HG02588 (cell line): ENCODE data around the gene MEIS2.

Experiments used
- ATAC-seq: cut with Tn5 transposase; IDR thresholded peaks from one replicate; pipeline ENCODE4 v1.9.1; 2021; ENCODE audit warnings: mild to moderate bottlenecking, moderate library complexity; ENCODE audit not compliant: unreplicated experiment

The MEIS2 gene

GRCh38 chr15:37077623-37078351 lies 22.6 kb downstream of the MEIS2 start:
- ATAC-seq, result no peak

GRCh38 chr15:37076543-37076942 lies 23.8 kb downstream of the MEIS2 start:
- no peak for ATAC-seq

- ATAC-seq, result no peak
Observed at GRCh38 chr15:37075777-37076176, 24.6 kb downstream of the MEIS2 start.

- ATAC-seq, result no peak
Observed at GRCh38 chr15:37072181-37072580, 28.2 kb downstream of the MEIS2 start.

GRCh38 chr15:37071134-37071533 lies 29.2 kb downstream of the MEIS2 start:
- no peak for ATAC-seq

DNA sequence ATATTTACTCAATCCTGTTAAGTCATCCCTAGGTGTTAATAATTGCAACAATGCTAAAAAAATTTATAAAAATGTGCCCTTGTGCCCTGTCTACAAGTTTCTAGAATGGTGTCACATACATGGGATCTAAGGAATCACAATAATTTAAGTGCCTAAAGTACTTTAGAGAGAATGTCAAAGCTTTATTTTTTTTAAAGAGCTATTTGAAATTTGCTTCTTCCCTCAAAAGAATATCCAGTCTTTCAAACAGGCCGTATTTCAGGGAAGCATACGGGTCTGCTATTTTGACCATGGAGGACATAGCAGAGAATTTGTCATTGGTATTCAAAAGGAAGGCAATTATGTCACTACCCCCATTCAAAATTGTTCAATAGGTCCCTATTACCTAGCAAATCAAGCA lies 29.7 kb downstream of the MEIS2 start:
- no peak for ATAC-seq

DNA sequence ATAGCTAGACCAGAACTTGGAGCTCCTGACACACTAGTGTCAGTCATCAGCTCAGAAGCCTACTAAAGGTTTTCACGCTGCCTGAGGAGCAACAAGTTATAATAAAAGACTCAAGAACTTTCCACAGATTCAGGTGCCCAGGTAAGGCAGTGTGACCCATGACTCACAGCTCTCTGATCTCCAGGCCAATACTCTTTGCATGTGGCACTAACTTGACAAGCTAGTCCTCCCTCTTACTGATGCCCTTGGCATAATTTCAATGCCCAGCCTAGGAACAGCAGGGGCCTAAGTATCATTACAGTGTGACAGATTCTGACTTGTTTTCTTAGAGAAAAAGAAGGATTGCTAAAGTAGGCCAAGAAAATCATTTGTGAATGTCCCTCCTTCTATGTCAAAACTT lies 38.4 kb downstream of the MEIS2 start:
- no peak for ATAC-seq

DNA sequence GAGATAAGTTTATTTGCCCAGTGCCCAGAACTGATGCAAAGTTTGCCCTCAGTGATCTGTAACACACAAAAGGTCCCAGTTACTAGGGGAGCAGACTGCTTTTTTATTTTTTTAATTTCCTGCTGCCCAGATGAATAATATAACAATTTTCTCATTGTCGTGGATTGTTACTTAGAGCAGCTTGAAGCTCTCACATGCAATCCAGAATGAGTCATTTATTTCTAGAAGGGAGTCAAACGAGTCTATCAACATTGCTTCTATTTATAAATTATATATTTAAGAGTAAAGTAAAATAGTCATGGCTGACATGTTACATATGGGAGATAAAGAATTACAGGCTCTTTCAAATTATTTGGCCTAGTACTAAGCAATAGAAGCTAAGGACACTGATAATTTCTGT lies 41.3 kb downstream of the MEIS2 start:
- ATAC-seq, result no peak

- no peak for ATAC-seq
Observed at GRCh38 chr15:37058316-37058985, 41.9 kb downstream of the MEIS2 start.

DNA sequence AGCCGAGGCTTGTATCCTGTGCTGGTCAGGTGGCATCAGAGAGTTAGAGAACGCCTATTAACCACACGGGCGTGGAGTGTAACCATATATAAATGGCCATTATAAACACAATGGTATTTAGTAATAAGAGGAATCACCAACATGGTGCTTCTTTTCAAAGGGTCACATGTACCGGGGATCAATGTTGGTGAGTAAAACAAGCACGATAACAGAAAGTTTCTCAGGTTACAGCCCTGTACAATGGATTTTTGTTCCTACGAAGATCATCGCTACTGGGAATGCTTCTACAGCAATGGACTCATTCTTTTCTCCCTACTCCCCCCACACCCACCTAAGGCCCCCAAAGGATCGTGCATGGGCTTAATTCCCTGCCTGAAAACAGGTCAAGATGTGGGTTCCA lies 42.5 kb downstream of the MEIS2 start:
- no peak for ATAC-seq

DNA sequence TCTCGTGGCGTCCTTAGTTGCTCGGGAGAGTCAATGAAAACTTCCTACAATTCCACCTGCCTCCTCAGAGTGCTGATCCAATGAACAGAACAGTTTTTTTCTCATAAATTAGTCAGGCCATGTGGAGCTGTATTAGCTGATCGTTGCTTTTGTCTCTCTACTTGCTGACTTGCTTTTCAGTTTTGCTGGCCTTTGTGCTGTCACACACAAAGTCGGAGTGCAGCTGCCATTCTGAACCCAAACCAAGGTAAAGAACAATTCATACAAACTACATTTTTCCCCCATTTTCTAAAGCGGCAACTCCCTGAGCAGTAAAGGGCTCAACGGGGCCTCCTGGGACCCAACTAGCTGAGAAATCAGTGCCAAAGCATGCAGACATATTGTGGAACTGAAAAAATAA lies 43.1 kb downstream of the MEIS2 start:
- no peak for ATAC-seq

GRCh38 chr15:37056177-37057121 lies 43.9 kb downstream of the MEIS2 start:
- ATAC-seq, result no peak

GRCh38 chr15:37055481-37055880 lies 44.9 kb downstream of the MEIS2 start:
- no peak for ATAC-seq

GRCh38 chr15:37054336-37054735 lies 46.0 kb downstream of the MEIS2 start:
- ATAC-seq, result no peak

DNA sequence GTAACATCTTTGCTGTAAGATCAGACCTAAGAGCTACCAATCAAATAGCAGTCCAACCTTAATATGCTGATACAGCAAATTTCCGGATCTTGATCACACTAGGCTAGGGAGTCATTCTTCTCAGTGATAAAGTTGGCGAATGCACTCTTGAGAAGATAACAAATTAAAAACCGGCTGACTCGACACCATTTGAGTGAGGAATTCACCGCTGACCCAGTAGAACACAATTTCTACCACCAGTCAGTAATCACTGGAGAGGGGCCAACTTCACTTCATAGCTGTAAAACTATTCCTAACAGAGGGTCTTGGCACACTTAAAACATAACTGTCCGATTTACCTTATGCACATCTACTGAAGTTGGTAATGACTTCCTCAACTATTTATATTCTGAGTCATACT lies 47.2 kb downstream of the MEIS2 start:
- ATAC-seq, result no peak

DNA sequence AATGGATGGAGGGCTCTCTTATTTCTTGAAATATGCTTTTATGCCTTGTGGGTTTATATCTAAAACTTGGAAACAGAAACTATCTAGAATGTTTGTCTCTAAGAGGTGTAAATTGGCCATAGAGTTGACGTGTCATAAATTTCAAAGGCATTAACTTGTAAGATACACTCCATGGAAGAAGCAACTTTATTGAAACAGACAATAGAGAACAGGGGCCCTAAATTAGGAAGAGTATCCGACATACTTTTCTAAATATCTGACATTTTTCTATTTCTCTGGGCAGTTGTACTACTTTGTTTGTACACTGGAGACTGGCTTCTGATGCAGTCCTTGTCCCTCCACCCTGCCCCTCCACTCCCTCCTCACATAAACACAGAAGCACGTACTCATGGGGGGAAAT lies 50.0 kb downstream of the MEIS2 start:
- ATAC-seq, result no peak

GRCh38 chr15:37046876-37047614 lies 53.3 kb downstream of the MEIS2 start:
- ATAC-seq, result no peak

DNA sequence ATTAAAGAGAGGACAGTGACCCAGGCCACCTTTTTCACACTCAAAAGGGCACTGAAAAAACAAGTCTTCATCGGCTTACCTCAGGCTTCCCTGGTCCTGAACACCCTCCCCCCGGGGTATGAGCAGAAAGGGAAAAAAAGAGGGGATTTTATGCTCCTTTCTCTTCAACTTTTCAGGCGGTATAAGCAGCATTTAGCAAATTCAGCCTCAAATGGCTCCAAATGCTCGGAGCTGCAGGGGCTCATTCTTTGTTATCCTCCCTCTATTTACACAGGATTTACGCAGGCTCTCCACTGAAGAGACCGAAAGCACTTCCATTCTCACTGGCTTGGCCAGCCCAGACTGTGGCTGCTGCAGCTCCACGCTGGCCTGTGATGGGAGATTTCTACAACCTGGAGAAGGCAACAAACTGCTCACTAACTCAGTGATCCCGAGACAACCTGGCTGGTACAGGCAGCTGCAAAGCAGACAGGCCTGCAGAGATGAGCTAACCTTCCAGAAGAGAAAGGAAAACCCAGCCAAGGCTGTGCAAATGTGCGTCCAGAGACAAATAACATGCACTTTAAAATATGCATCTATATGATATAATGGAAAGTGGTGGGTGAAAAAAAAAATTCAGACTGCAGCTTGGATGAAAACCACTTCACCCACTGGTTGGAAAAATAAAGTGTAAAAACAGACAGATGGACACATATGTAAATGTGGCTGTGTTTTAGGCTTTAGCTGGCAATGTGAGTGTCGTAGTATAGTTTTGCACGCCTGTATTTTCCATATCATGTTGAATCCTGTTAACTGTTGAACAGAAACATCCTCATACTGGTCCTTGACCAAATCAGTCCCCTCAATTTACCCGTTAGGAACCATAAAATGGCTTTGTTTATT lies 54.2 kb downstream of the MEIS2 start:
- ATAC-seq, result no peak

DNA sequence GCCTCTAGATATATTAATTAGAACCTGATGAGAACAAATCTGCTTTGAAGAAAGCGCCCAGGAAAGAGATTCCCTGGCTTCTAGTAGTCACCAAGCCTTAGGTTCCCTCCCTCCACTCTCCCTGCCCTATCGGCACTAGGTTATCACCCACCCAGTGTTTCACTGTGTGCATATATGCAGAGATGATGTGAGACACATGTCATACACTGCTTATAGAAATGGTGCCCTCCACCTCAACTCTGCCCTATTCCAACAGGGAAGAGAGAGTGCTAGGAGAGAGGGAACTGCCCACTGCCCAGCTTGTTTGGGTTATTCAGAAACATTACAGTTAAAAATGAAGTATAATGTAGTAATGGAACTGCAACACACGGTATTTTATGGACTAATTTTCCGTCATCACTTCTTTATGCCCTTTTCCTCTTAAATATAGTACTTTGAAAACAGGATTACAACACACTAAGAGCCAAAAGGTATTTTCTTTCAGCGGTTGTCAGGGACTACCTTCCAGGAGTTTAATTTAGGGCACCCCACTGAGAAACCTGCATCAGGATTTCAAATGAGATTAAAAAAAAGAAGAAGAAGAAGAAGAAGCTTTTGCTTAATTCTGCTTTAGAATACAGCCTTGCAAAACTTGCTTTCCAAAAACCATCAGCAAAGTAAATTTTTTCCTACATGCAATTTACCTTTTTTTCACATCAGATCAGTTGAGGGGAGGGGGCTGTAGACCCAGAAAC lies 55.3 kb downstream of the MEIS2 start:
- ATAC-seq, result no peak
